ENCODE data around the gene WDR90. TPM values are rescaled to one million over a fixed set of nuclear protein-coding genes. Genes with fewer than 3 reads are reported as not detected.

Gene WDR90
- total RNA-seq, 4 donors from 2014 or later: 2.9 to 9.8 (median 6.5) TPM

- ATAC-seq (no peak), DNase-seq (no peak)
- no peaks in the 10 kb centered on the region for H3K9me3 ChIP-seq
- in situ Hi-C loops (cut with MboI; ENCODE audit: low sequenced_read_pairs in 4 of 4) (no loop called here), intact Hi-C loops (cut with DNase I; ENCODE audit: low total_unique reads) (no loop called here)
- H3K27ac ChIP-seq: no peak overlapping the region
- TF ChIP-seq CTCF (IDR thresholded peaks at IDR 0.05 in 4 of 5, conservative IDR thresholded peaks at IDR 0.05 in 1 of 5) (no peak), POLR2A (IDR thresholded peaks at IDR 0.05) (no peak)
- H3K36me3 ChIP-seq: peaks cover 0 to 11% of the 10 kb centered on the region in 2 donors
- H3K4me1 ChIP-seq: peaks cover 11 to 12% of the 10 kb centered on the region in 2 donors
- no peak overlapping the region for H3K4me3 ChIP-seq
- H3K27me3 ChIP-seq: no peaks in the 10 kb centered on the region
Observed at GRCh38 chr16:628321-629061, 20.7 kb upstream of the WDR90 start.

- TF ChIP-seq CTCF (IDR thresholded peaks at IDR 0.05 in 4 of 5, conservative IDR thresholded peaks at IDR 0.05 in 1 of 5): no peak
- Histone ChIP-seq H3K9me3 (no peaks in the 10 kb centered on the region), H3K4me1 (peaks cover 11 to 12% of the 10 kb centered on the region in 2 donors), H3K27me3 (no peaks in the 10 kb centered on the region), H3K27ac (peak overlapping the region; percentile 7 to 36 (median 22)), H3K4me3 (no peak overlapping the region), H3K36me3 (peaks cover 0 to 18% of the 10 kb centered on the region in 2 donors)
- in situ Hi-C loops (cut with MboI; ENCODE audit: low sequenced_read_pairs in 4 of 4): no loop called here
- ATAC-seq (peak in 1 of 2 donors; percentile 17), DNase-seq (no peak)
- intact Hi-C loops (cut with DNase I; ENCODE audit: low total_unique reads): no loop called here
Observed at GRCh38 chr16:629185-629832, 19.9 kb upstream of the WDR90 start.

- peaks cover 0 to 19% of the 10 kb centered on the region in 2 donors for H3K36me3 ChIP-seq
- H3K27ac ChIP-seq: peak overlapping the region in 3 of 4 donors; percentile 7 to 36 (median 27)
- ATAC-seq (peak in 1 of 2 donors; percentile 4), DNase-seq (no peak)
- no peaks in the 10 kb centered on the region for H3K27me3 ChIP-seq
- H3K4me1 ChIP-seq: peaks cover 11 to 12% of the 10 kb centered on the region in 2 donors
- H3K9me3 ChIP-seq: no peaks in the 10 kb centered on the region
- in situ Hi-C loops (cut with MboI; ENCODE audit: low sequenced_read_pairs in 4 of 4): no loop called here
- intact Hi-C loops (cut with DNase I; ENCODE audit: low total_unique reads): no loop called here
- H3K4me3 ChIP-seq: no peak overlapping the region
- TF ChIP-seq POLR2A (IDR thresholded peaks at IDR 0.05) (no peak), CTCF (IDR thresholded peaks at IDR 0.05 in 4 of 5, conservative IDR thresholded peaks at IDR 0.05 in 1 of 5) (no peak)
Observed at GRCh38 chr16:629833-630248, 19.3 kb upstream of the WDR90 start.

GRCh38 chr16:630249-630814, 18.8 kb upstream of the WDR90 start:
- Histone ChIP-seq H3K4me3 (no peak overlapping the region), H3K9me3 (no peaks in the 10 kb centered on the region), H3K27me3 (no peaks in the 10 kb centered on the region), H3K4me1 (peaks cover 14 to 15% of the 10 kb centered on the region in 2 donors), H3K36me3 (peaks cover 0 to 19% of the 10 kb centered on the region in 2 donors), H3K27ac (peak overlapping the region in 2 of 4 donors; percentile 7 to 36)
- TF ChIP-seq POLR2A (IDR thresholded peaks at IDR 0.05): no peak
- no peak for TF ChIP-seq CTCF (IDR thresholded peaks at IDR 0.05 in 4 of 5, conservative IDR thresholded peaks at IDR 0.05 in 1 of 5)
- ATAC-seq: no peak
- DNase-seq: no peak
- intact Hi-C loops (cut with DNase I; ENCODE audit: low total_unique reads): no loop called here
- in situ Hi-C loops (cut with MboI; ENCODE audit: low sequenced_read_pairs in 4 of 4): no loop called here
